T-cell (primary cell): ENCODE measurements around the gene TIMM17A. TPM values are rescaled to one million over a fixed set of nuclear protein-coding genes. Genes with fewer than 3 reads are reported as not detected.
"Not testable (repeated sequence)": the region's sequence is repeated elsewhere in the genome, so short reads cannot be mapped to it uniquely, and the experiment has no call there.

Experiments
- ATAC-seq, 4 experiments: fragments of 200-7000 bp in 3 of 4; fragments of 150-1000 bp in 1 of 4; cut with Tn5 transposase; replicated peaks in 1 of 4; 1 replicate in 3 of 4; 2 replicates in 1 of 4; pipeline ENCODE4 v1.10.0; 2021; ENCODE audit warnings: moderate library complexity in 3 of 4, mild to moderate bottlenecking in 2 of 4, moderate number of reproducible peaks in 1 of 4
- CTCF ChIA-PET, 2 donors: fragments of 300-600 bp; sonication (Branson Sonifier 250); formaldehyde crosslinking; loops; one replicate each; lab custom pipeline; 2022; ENCODE audit warnings: antibody characterized with exemption in 2 of 2; lab: Charles Lee
- POLR2A ChIA-PET, 2 donors: fragments of 300-600 bp; sonication (Branson Sonifier 250); formaldehyde crosslinking; loops; one replicate each; lab custom pipeline; 2022; ENCODE audit warnings: antibody characterized with exemption in 2 of 2; lab: Charles Lee
- DNase-seq, 35 experiments: peaks; one replicate each; pipeline versions ENCODE4 v3.0.0 to v3.0.0-alpha.2; 2013 to 2023
- H3K27ac ChIP-seq: one replicate; pipeline ENCODE4 v1.5.1; 2013; ENCODE audit warnings: low read length
- H3K27me3 ChIP-seq, 2 experiments: replicated peaks in 1 of 2; 1 replicate in 1 of 2; 2 replicates in 1 of 2; pipeline versions ENCODE4 v1.6.1 to v1.7.0; 2013; ENCODE audit warnings: low read length in 1 of 2, mixed read lengths in 1 of 2; ENCODE audit not compliant: control insufficient read depth in 2 of 2, insufficient read depth in 2 of 2; ENCODE audit errors: extremely low read depth in 1 of 2
- H3K36me3 ChIP-seq, 2 donors: 1 replicate in 1 of 2; 2 replicates in 1 of 2; pipeline versions ENCODE4 v1.6.1 to v1.7.0; 2013; ENCODE audit warnings: low read length in 1 of 2; ENCODE audit not compliant: control insufficient read depth in 2 of 2, insufficient read depth in 1 of 2; ENCODE audit errors: extremely low read depth in 1 of 2
- H3K4me1 ChIP-seq, 2 experiments: 1 replicate in 1 of 2; 2 replicates in 1 of 2; pipeline versions ENCODE4 v1.6.1 to v1.7.0; 2013; ENCODE audit warnings: low read length in 2 of 2, mixed read lengths in 1 of 2; ENCODE audit not compliant: insufficient read depth in 2 of 2, control insufficient read depth in 1 of 2; ENCODE audit errors: extremely low read depth in 1 of 2
- H3K4me3 ChIP-seq, 2 donors: 1 replicate in 1 of 2; 2 replicates in 1 of 2; pipeline versions ENCODE4 v1.5.1 to v1.7.0; 2013; ENCODE audit warnings: mild to moderate bottlenecking in 2 of 2, low read length in 1 of 2, moderate library complexity in 1 of 2; ENCODE audit not compliant: control insufficient read depth in 1 of 2; ENCODE audit errors: extremely low read depth in 1 of 2
- H3K9me3 ChIP-seq: 2 replicates; pipeline ENCODE4 v1.7.0; 2013
- H3K27ac Mint-ChIP-seq, 2 donors: one replicate each; pipeline ENCODE4 v1.8.0; 2020 to 2021; ENCODE audit warnings: mild to moderate bottlenecking in 2 of 2, mixed read lengths in 2 of 2
- H3K27me3 Mint-ChIP-seq, 2 donors: one replicate each; pipeline ENCODE4 v1.8.0; 2021 to 2022; ENCODE audit warnings: mixed read lengths in 2 of 2
- H3K36me3 Mint-ChIP-seq: one replicate; pipeline ENCODE4 v1.8.0; 2021; ENCODE audit warnings: mixed read lengths
- H3K4me1 Mint-ChIP-seq, 3 donors: one replicate each; pipeline ENCODE4 v1.8.0; 2020 to 2022; ENCODE audit warnings: mixed read lengths in 3 of 3, mild to moderate bottlenecking in 1 of 3
- H3K4me3 Mint-ChIP-seq, 3 donors: one replicate each; pipeline ENCODE4 v1.8.0; 2020 to 2022; ENCODE audit warnings: mild to moderate bottlenecking in 3 of 3, mixed read lengths in 3 of 3, moderate library complexity in 3 of 3
- H3K9me3 Mint-ChIP-seq, 3 donors: one replicate each; pipeline ENCODE4 v1.8.0; 2020 to 2022; ENCODE audit warnings: mixed read lengths in 3 of 3
- WGBS: methylation state at CpG from one replicate; pipeline ENCODE4 v1.1.5; 2013; ENCODE audit warnings: missing lambda C conversion rate; ENCODE audit not compliant: insufficient coverage; 5-methylcytosine and 5-hydroxymethylcytosine counted together
- total RNA-seq, 35 experiments: library from RNA in 6 of 35; stranded (reverse) in 6 of 35; fragments of 120-200 nt in 1 of 35; gene quantifications; one replicate each; pipeline versions ENCODE4 v1.2.1 to v1.2.4 and lab custom pipeline; 2013 to 2026

TIMM17A gene
- total RNA-seq, 5 donors from 2014 or later (not counting 1 experiment from before 2014, with no cell fraction given), result 28.7 to 37.6 (median 29.9) TPM

DNA sequence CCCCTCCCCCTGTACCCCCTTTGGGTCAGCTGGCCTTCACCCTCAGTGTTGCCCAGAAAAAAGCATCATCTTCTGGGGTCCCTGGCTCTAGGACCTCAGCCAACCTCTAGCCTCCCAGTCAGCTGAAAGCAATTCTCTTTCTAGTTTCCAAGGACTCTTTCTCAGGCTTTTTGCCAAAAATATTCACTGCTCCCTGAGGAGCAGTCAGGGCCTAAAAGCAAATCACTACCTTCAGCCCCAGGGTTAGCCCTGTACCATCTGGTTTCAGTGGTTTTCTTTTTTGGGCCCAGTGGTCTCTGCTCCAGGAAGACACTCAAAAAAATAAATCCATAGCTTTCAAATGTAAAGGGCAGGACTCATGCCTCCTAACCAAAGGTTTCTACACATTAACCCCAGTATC lies 5.8 kb upstream of the TIMM17A start:
- Mint-ChIP-seq H3K4me3 (no peak overlapping the region), H3K9me3 (no peaks in the 10 kb centered on the region), H3K27me3 (peaks cover 36 to 40% of the 10 kb centered on the region in 2 donors), H3K27ac (no peak overlapping the region), H3K4me1 (peaks cover 16 to 20% (median 17%) of the 10 kb centered on the region in 3 donors), H3K36me3 (no peaks in the 10 kb centered on the region)
- Histone ChIP-seq H3K9me3 (no peaks in the 10 kb centered on the region), H3K36me3 (no peaks in the 10 kb centered on the region), H3K4me1 (peaks cover 0 to 12% of the 10 kb centered on the region in 2 experiments), H3K4me3 (no peak overlapping the region), H3K27me3 (peaks cover 13 to 33% of the 10 kb centered on the region in 2 experiments), H3K27ac (no peak overlapping the region)
- ChIA-PET CTCF (interaction anchor here in 1 of 2 donors (1.0 kb wide), 1 partner anchor 54 kb away, joined by 3 read pairs; no protein-coding TSS in a partner anchor), POLR2A (interaction anchor here in 1 of 2 donors (0.6 to 1.1 kb wide), 2 partner anchors 12 to 72 kb away, joined by 5 to 11 read pairs; no protein-coding TSS in a partner anchor)
- DNase-seq, result no peak
- no peak for ATAC-seq

DNA sequence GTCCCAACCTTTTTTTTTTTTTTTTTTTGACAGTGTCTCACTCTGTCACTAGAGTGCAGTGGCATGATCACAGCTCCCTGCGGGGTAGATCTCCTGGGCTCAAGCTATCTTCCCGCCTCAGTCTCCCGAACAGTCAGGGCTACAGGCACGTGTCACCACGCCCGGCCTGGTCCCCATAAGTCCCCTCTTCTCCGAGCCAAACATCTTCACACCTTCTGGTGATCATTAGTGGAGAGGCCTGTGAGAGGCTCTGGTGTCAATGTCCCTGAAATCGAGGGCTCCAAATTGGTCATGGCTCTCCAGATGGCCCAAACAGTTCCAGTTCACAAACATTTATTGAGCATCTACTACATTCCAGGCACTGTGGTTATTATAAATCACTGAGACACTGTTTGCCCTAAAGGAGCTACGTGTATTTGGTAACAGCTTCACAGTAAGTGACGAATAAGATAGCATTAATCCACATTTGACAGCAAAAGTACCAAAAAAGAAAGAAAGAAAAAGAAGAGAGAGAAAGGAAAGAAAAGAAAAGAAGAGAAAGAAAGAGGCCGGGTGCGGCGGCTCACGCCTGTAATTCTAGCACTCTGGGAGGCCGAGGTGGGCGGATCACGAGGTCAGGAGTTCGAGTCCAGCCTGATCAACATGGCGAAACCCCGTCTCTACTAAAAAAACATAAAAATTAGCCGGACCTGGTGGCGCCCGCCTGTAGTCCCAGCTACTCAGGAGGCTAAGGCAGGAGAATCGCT lies 867 bp upstream of the TIMM17A start:
- Mint-ChIP-seq H3K36me3 (peaks cover 10% of the 10 kb centered on the region), H3K4me1 (peaks cover 18 to 27% (median 23%) of the 10 kb centered on the region in 3 donors), H3K4me3 (peak overlapping the region; percentile 92 to 97 (median 97)), H3K9me3 (no peaks in the 10 kb centered on the region), H3K27ac (peak overlapping the region; percentile 89 to 90), H3K27me3 (no peaks in the 10 kb centered on the region)
- peaks cover 0 to under 1% of the 10 kb centered on the region in 2 experiments for H3K27me3 ChIP-seq
- ChIA-PET CTCF (interaction anchor here (0.6 to 1.1 kb wide), 5 partner anchors 9 to 1354 kb away, joined by 3 to 5 read pairs (median 4); no protein-coding TSS in a partner anchor), POLR2A (interaction anchor here in 1 of 2 donors (0.7 to 1.1 kb wide), 3 partner anchors 10 to 27 kb away, joined by 3 to 10 read pairs (median 4); no protein-coding TSS in a partner anchor)
- no peaks in the 10 kb centered on the region for H3K9me3 ChIP-seq
- H3K4me3 ChIP-seq, result peak overlapping the region; percentile 80 to 93
- peak overlapping the region; percentile 83 for H3K27ac ChIP-seq
- H3K36me3 ChIP-seq, result peaks cover 0 to 16% of the 10 kb centered on the region in 2 donors
- DNase-seq (peak in 4 of 35 experiments; percentile 4 to 9 (median 4)), ATAC-seq (no peak)
- 51% methylated on average over 10 of the region's 24 CpGs for WGBS
- H3K4me1 ChIP-seq, result peaks cover 9 to 10% of the 10 kb centered on the region in 2 experiments

GRCh38 chr1:201955729-201956143 lies 433 bp downstream of the TIMM17A start:
- Mint-ChIP-seq H3K27ac (peak overlapping the region; percentile 89 to 90), H3K9me3 (no peaks in the 10 kb centered on the region), H3K36me3 (peaks cover 14% of the 10 kb centered on the region), H3K4me3 (peak overlapping the region; percentile 92 to 97 (median 97)), H3K27me3 (no peaks in the 10 kb centered on the region), H3K4me1 (peaks cover 18 to 27% (median 23%) of the 10 kb centered on the region in 3 donors)
- Histone ChIP-seq H3K9me3 (no peaks in the 10 kb centered on the region), H3K27ac (peak overlapping the region; percentile 83), H3K27me3 (no peaks in the 10 kb centered on the region), H3K4me3 (peak overlapping the region; percentile 80 to 93), H3K36me3 (peaks cover 0 to 22% of the 10 kb centered on the region in 2 donors), H3K4me1 (peaks cover 9 to 10% of the 10 kb centered on the region in 2 experiments)
- CTCF ChIA-PET, result interaction anchor here in 1 of 2 donors (0.7 to 1.1 kb wide), 2 partner anchors 8 to 18 kb away, joined by 3 to 4 read pairs; no protein-coding TSS in a partner anchor
- POLR2A ChIA-PET, result interaction anchor here (0.7 to 1.1 kb wide), 3 partner anchors 18 to 126 kb away, joined by 3 to 4 read pairs (median 3); no protein-coding TSS in a partner anchor
- DNase-seq (no peak), ATAC-seq (peak; percentile 51 to 59 (median 58))
- WGBS, result 0% methylated on average over 1 of the region's 17 CpGs

DNA sequence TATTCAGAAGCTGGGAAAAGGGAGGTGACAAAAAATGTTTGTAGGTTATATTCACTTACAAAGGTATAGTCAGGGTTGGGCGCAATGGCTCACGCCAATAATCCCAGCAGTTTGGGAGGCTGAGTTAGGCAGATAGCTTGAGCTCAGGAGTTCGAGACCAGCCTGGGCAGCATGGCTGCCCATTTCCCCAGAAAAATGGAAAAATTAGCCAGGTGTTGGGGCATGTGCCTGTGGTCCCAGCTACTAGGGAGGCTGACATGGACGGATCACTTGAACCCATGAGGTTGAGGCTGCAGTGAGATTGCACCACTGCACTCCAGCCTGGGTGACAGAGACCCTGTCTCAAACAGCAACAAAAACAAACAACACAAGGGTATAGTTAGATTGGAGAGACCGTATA lies 3.0 kb downstream of the TIMM17A start:
- Mint-ChIP-seq H3K4me3 (no peak overlapping the region), H3K27ac (no peak overlapping the region), H3K27me3 (no peaks in the 10 kb centered on the region), H3K9me3 (no peaks in the 10 kb centered on the region), H3K4me1 (peaks cover 18 to 30% (median 23%) of the 10 kb centered on the region in 3 donors), H3K36me3 (peaks cover 23% of the 10 kb centered on the region)
- Histone ChIP-seq H3K4me1 (peaks cover 9 to 10% of the 10 kb centered on the region in 2 experiments), H3K36me3 (peaks cover 0 to 42% of the 10 kb centered on the region in 2 donors), H3K27me3 (no peaks in the 10 kb centered on the region), H3K9me3 (no peaks in the 10 kb centered on the region), H3K4me3 (no peak overlapping the region), H3K27ac (no peak overlapping the region)
- ChIA-PET POLR2A (no interaction called here), CTCF (interaction anchor here in 1 of 2 donors (1.9 kb wide), 1 partner anchor 62 kb away, joined by 7 read pairs; no protein-coding TSS in a partner anchor)
- no peak for DNase-seq
- 85% methylated on average over 3 of the region's 5 CpGs for WGBS
- ATAC-seq, result no peak

DNA sequence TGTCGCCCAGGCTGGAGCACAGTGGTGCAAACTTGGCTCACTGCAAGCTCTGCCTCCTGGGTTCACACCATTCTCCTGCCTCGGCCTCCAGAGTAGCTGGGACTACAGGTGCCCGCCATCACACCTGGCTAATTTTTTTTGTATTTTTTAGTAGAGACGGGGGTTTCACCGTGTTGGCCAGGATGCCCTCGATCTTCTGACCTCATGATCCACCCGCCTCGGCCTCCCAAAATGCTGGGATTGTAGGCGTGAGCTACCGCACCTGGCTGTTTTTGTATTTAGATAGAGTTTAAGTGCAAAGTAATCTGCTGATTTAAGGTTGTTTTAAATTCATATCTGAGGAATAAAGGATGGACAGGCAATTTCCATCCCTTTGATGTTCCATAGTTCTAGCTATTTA lies 7.1 kb downstream of the TIMM17A start:
- H3K4me1 Mint-ChIP-seq, ATAC-seq, POLR2A ChIA-PET, H3K27me3 ChIP-seq, H3K4me1 ChIP-seq, H3K9me3 Mint-ChIP-seq, H3K4me3 Mint-ChIP-seq, H3K4me3 ChIP-seq, H3K27ac ChIP-seq, DNase-seq, H3K27ac Mint-ChIP-seq, H3K9me3 ChIP-seq, H3K27me3 Mint-ChIP-seq: not testable (repeated sequence)
- WGBS, result 95% methylated on average over 3 of the region's 10 CpGs
- CTCF ChIA-PET, result interaction anchor here in 1 of 2 donors (0.5 kb wide), 2 partner anchors 11 to 177 kb away, joined by 3 to 5 read pairs; no protein-coding TSS in a partner anchor
- H3K36me3 ChIP-seq, result peaks cover 5 to 67% of the 10 kb centered on the region in 2 donors
- peaks cover 42% of the 10 kb centered on the region for H3K36me3 Mint-ChIP-seq

DNA sequence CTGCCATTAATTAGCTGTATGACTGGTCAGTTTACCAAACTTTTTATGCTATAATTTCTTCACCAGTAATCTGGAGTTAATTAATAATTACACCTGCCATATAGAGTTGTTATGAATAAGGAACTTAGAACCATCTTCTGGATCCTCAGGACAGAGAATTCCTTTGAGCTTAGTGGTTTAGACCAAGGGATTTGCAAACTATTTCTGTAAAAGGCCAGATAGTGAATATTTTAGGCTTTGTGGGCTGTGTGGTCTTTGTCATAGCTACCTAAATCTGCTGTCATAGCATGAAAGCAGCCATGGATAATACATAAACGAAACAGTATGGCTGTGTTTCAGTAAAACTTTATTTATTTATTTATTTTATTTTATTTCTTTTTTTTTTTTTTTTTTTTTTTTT lies 9.0 kb downstream of the TIMM17A start:
- peaks cover 0 to 4% (median 0%) of the 10 kb centered on the region in 3 donors for H3K4me1 Mint-ChIP-seq
- Histone ChIP-seq H3K27ac (no peak overlapping the region), H3K27me3 (no peaks in the 10 kb centered on the region), H3K4me1 (no peaks in the 10 kb centered on the region), H3K36me3 (peaks cover 5 to 66% of the 10 kb centered on the region in 2 donors), H3K9me3 (no peaks in the 10 kb centered on the region), H3K4me3 (no peak overlapping the region)
- no peak overlapping the region for H3K4me3 Mint-ChIP-seq
- DNase-seq (no peak), ATAC-seq (no peak)
- H3K9me3 Mint-ChIP-seq, result no peaks in the 10 kb centered on the region
- peaks cover 43% of the 10 kb centered on the region for H3K36me3 Mint-ChIP-seq
- H3K27ac Mint-ChIP-seq, result no peak overlapping the region
- no CpG with 5 or more reads among the region's 1 CpG for WGBS
- POLR2A ChIA-PET, result interaction anchor here in 1 of 2 donors (0.5 to 0.6 kb wide), 3 partner anchors 10 to 201 kb away, joined by 3 to 10 read pairs (median 6); no protein-coding TSS in a partner anchor
- CTCF ChIA-PET, result interaction anchor here (0.7 to 1.7 kb wide), 2 partner anchors 9 to 948 kb away, joined by 4 to 7 read pairs; partner anchors contain the start of gene TIMM17A (in 1 of the 2)
- H3K27me3 Mint-ChIP-seq, result no peaks in the 10 kb centered on the region
